Right atrium auricular region (tissue), 2 donors: ENCODE data around the gene SMIM24. TPM values are rescaled to one million over a fixed set of nuclear protein-coding genes. Genes with fewer than 3 reads are reported as not detected.
"Not testable (repeated sequence)": the region's sequence is repeated elsewhere in the genome, so short reads cannot be mapped to it uniquely, and the experiment has no call there.

Experiments used
- DNase-seq: peaks from one replicate; pipeline ENCODE4 v3.0.0-alpha.2; 2019; ENCODE audit warnings: low spot score
- H3K27ac ChIP-seq, 2 donors: fragments of 200-600 bp; sonication (generic); 1 replicate in 1 of 2; 2 replicates in 1 of 2; pipeline ENCODE4 v1.5.1; 2016 to 2019
- H3K27me3 ChIP-seq, 2 donors: fragments of 200-600 bp; sonication (generic); one replicate each; pipeline versions ENCODE4 v1.5.1 to v1.6.0; 2017 to 2019
- H3K36me3 ChIP-seq: fragments of 200-600 bp; sonication (generic); one replicate; pipeline ENCODE4 v1.5.1; 2016
- H3K4me1 ChIP-seq, 2 donors: fragments of 200-600 bp; sonication (generic); one replicate each; pipeline versions ENCODE4 v1.5.1 to v1.6.0; 2017 to 2019
- H3K4me3 ChIP-seq, 2 donors: fragments of 200-600 bp; sonication (generic); 1 replicate in 1 of 2; 2 replicates in 1 of 2; pipeline ENCODE4 v1.5.1; 2017 to 2019; ENCODE audit warnings: mild to moderate bottlenecking in 1 of 2, moderate library complexity in 1 of 2
- H3K9me3 ChIP-seq, 2 donors: fragments of 200-600 bp; sonication (generic); one replicate each; pipeline ENCODE4 v1.5.1; 2019
- total RNA-seq, 2 donors: library from RNA; depleted of rRNA; stranded (reverse); fragments of >200 nt; gene quantifications; one replicate each; pipeline ENCODE4 v1.1.0, GENCODE V29; 2016
- TF ChIP-seq, protein P1 (sequence below), 2 donors: fragments of 200-600 bp; sonication (generic); IDR thresholded peaks; one replicate each; pipeline ENCODE4 v1.5.1; 2019; ENCODE audit warnings: antibody characterized with exemption in 2 of 2

Gene SMIM24
- total RNA-seq, 2 donors from 2014 or later: not detected

DNA sequence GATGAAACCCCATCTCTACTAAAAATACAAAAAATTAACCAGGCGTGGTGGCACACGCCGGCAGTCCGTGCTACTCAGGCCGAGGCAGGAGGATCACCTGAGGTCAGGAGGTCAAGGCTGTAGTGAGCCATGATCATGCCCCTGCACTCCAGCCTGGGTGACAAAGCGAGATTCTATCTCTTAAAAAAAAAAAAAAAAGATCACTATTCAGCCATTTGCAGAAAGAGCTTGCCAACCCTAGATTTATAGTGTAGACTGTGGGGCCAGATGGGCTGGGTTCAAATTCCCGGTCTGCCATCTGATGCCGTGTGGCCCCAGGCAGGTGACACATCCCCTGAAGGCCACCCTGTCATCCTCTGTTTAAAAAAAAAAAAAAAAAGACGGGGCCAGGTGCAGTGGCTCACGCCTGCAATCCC lies 28.9 kb downstream of the SMIM24 start:
- H3K27ac ChIP-seq: peak overlapping the region; percentile 89 to 94
- H3K4me3 ChIP-seq: no peak overlapping the region
- H3K9me3 ChIP-seq: no peaks in the 10 kb centered on the region
- H3K27me3 ChIP-seq: no peaks in the 10 kb centered on the region
- DNase-seq: no peak
- TF ChIP-seq, protein P1, sequence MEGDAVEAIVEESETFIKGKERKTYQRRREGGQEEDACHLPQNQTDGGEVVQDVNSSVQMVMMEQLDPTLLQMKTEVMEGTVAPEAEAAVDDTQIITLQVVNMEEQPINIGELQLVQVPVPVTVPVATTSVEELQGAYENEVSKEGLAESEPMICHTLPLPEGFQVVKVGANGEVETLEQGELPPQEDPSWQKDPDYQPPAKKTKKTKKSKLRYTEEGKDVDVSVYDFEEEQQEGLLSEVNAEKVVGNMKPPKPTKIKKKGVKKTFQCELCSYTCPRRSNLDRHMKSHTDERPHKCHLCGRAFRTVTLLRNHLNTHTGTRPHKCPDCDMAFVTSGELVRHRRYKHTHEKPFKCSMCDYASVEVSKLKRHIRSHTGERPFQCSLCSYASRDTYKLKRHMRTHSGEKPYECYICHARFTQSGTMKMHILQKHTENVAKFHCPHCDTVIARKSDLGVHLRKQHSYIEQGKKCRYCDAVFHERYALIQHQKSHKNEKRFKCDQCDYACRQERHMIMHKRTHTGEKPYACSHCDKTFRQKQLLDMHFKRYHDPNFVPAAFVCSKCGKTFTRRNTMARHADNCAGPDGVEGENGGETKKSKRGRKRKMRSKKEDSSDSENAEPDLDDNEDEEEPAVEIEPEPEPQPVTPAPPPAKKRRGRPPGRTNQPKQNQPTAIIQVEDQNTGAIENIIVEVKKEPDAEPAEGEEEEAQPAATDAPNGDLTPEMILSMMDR (IDR thresholded peaks at IDR 0.05): no peak
- peaks cover 0 to 18% of the 10 kb centered on the region in 2 donors for H3K4me1 ChIP-seq
- peaks cover 83% of the 10 kb centered on the region for H3K36me3 ChIP-seq

DNA sequence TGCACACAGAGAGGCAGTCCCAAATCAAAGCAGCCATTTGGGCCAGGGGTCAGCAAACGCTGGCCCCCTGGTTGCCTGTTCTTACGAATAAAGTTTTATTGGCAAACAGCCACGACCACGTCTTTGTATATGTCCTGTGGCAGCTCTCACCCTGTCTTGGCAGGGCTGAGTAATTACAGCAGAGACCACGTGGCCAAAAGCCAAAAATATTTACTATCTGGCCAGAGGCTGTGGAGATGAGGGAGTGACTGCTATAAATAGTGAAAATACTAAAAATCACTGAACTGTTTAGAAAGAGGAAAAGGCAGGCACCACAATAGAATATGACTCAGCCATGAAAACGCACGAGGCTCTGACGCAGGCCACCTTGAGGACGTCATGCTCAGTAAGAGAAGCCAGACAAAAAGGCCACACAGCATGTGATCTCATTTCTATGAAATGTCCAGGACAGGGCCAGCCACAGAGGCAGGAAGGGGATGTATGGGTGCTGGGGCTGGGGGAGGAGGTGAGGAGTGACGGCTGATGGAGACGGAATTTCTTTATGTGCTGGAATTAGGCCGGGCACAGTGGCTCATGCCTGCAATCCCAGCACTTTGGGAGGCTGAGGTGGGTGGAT lies 29.4 kb downstream of the SMIM24 start:
- DNase-seq: peak; percentile 97
- Histone ChIP-seq H3K36me3 (peaks cover 83% of the 10 kb centered on the region), H3K27me3 (no peaks in the 10 kb centered on the region), H3K9me3 (no peaks in the 10 kb centered on the region), H3K4me1 (peaks cover 0 to 15% of the 10 kb centered on the region in 2 donors), H3K27ac (peak overlapping the region; percentile 89 to 94), H3K4me3 (no peak overlapping the region)
- TF ChIP-seq, protein P1 (IDR thresholded peaks at IDR 0.05): no peak

GRCh38 chr19:3448616-3449334 lies 31.6 kb downstream of the SMIM24 start:
- Histone ChIP-seq H3K4me1 (peaks cover 0 to 36% of the 10 kb centered on the region in 2 donors), H3K9me3 (no peaks in the 10 kb centered on the region), H3K4me3 (no peak overlapping the region), H3K36me3 (peaks cover 77% of the 10 kb centered on the region), H3K27me3 (no peaks in the 10 kb centered on the region), H3K27ac (peak overlapping the region; percentile 40 to 89)
- DNase-seq: no peak
- TF ChIP-seq, protein P1 (IDR thresholded peaks at IDR 0.05): no peak

- H3K27me3 ChIP-seq, H3K4me3 ChIP-seq, DNase-seq, H3K9me3 ChIP-seq: not testable (repeated sequence)
- Histone ChIP-seq H3K4me1 (peaks cover 0 to 52% of the 10 kb centered on the region in 2 donors), H3K27ac (peak overlapping the region in 1 of 2 donors; percentile 25), H3K36me3 (peaks cover 61% of the 10 kb centered on the region)
These were observed 33.7 kb downstream of the SMIM24 start for GRCh38 chr19:3446657-3447056.

DNA sequence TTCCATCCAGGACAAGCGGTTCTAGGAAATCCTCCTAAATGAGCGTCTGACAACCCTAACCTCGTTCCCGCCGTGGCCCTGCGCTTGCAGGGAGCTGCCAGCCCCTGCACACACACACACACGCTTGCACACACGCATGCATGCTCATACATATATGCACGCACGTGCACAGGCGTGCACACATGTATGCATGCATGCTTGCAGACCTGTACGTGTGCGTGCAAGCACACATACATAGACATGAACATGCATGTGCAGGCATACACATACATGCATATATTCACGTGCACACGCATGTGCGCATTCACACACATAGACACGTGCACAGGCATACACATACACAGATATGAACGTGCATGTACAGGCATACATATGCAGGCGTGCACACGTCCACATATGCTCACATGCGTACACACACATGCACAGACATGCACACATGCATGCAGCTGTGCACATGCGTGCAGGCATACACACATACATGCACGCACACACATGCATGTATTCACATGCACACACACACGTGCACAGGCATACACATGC lies 35.6 kb downstream of the SMIM24 start:
- TF ChIP-seq, protein P1 (IDR thresholded peaks at IDR 0.05): no peak
- Histone ChIP-seq H3K27ac (peak overlapping the region; percentile 44 to 53), H3K9me3 (no peaks in the 10 kb centered on the region), H3K27me3 (no peaks in the 10 kb centered on the region), H3K4me3 (no peak overlapping the region), H3K4me1 (peaks cover 0 to 46% of the 10 kb centered on the region in 2 donors), H3K36me3 (peaks cover 56% of the 10 kb centered on the region)
- DNase-seq: no peak
